Measurements from ENCODE around the gene KRT3. TPM values are rescaled to one million over a fixed set of nuclear protein-coding genes. Genes with fewer than 3 reads are reported as not detected.
"Not testable (repeated sequence)": the region's sequence is repeated elsewhere in the genome, so short reads cannot be mapped to it uniquely, and the experiment has no call there.

Gene KRT3
- polyA plus RNA-seq, 3 donors, result not detected

- Histone ChIP-seq H2AFZ (ENCODE audit: insufficient read depth, low read depth, low read length, poor library complexity, severe bottlenecking) (no peak overlapping the region), H3K36me3 (replicated peaks in 1 of 2; ENCODE audit: control insufficient read depth in 1 of 2, insufficient read depth in 2 of 2, low read length in 2 of 2) (no peaks in the 10 kb centered on the region), H3K4me1 (ENCODE audit: control insufficient read depth in 1 of 2, insufficient read depth in 2 of 2, low read length in 2 of 2) (no peaks in the 10 kb centered on the region), H3K4me3 (replicated peaks in 1 of 3; ENCODE audit: low read depth in 2 of 3, low read length in 3 of 3) (no peak overlapping the region), H3K27me3 (ENCODE audit: control insufficient read depth in 2 of 2, insufficient read depth in 2 of 2, low read length in 2 of 2) (no peaks in the 10 kb centered on the region), H3K27ac (ENCODE audit: low read depth in 1 of 2, low read length in 2 of 2) (no peak overlapping the region), H4K20me1 (ENCODE audit: insufficient read depth, low read length) (no peaks in the 10 kb centered on the region), H3K9me3 (replicated peaks in 1 of 2; ENCODE audit: control insufficient read depth in 1 of 2, insufficient read depth in 1 of 2, low read length in 2 of 2) (no peaks in the 10 kb centered on the region), H3K9ac (ENCODE audit: insufficient read depth, low read length, poor library complexity, severe bottlenecking) (no peak overlapping the region), H3K4me2 (replicated peaks; ENCODE audit: extremely low read depth, low read length, poor library complexity, severe bottlenecking) (no peak overlapping the region), H3K79me2 (ENCODE audit: insufficient read depth, low read length) (no peaks in the 10 kb centered on the region)
- H3K27ac Mint-ChIP-seq, result no peak overlapping the region
- no peak for DNase-seq
- TF ChIP-seq CTCF (IDR thresholded peaks at IDR 0.05), result no peak
- WGBS (ENCODE audit: insufficient coverage), result 83% methylated on average over 2 of the region's 2 CpGs
- no peaks in the 10 kb centered on the region for H3K4me1 Mint-ChIP-seq
- H3K4me3 Mint-ChIP-seq, result no peak overlapping the region
- intact Hi-C loops (cut with micrococcal nuclease), result no loop called here
- peaks cover 8 to 19% (median 14%) of the 10 kb centered on the region in 3 donors for H3K27me3 Mint-ChIP-seq (ENCODE audit: low read depth in 3 of 3)
- peaks cover 0 to 5% (median 0%) of the 10 kb centered on the region in 7 donors for H3K9me3 Mint-ChIP-seq
- H3K36me3 Mint-ChIP-seq, result no peaks in the 10 kb centered on the region
These were observed 43.4 kb downstream of the KRT3 start for GRCh38 chr12:52752516-52752915.

- Mint-ChIP-seq H3K9me3 (peaks cover 0 to 7% (median 0%) of the 10 kb centered on the region in 7 donors), H3K36me3 (no peaks in the 10 kb centered on the region), H3K4me3 (peak overlapping the region in 1 of 2 donors; percentile 40), H3K4me1 (no peaks in the 10 kb centered on the region), H3K27ac (no peak overlapping the region), H3K27me3 (ENCODE audit: low read depth in 3 of 3) (peaks cover 11 to 19% (median 14%) of the 10 kb centered on the region in 3 donors)
- no peaks in the 10 kb centered on the region for H3K79me2 ChIP-seq (ENCODE audit: insufficient read depth, low read length)
- H4K20me1 ChIP-seq (ENCODE audit: insufficient read depth, low read length), result no peaks in the 10 kb centered on the region
- TF ChIP-seq CTCF (IDR thresholded peaks at IDR 0.05), result no peak
- no peak for DNase-seq
- no peaks in the 10 kb centered on the region for H3K27me3 ChIP-seq (ENCODE audit: control insufficient read depth in 2 of 2, insufficient read depth in 2 of 2, low read length in 2 of 2)
- H2AFZ ChIP-seq (ENCODE audit: insufficient read depth, low read depth, low read length, poor library complexity, severe bottlenecking), result no peak overlapping the region
- no peaks in the 10 kb centered on the region for H3K4me1 ChIP-seq (ENCODE audit: control insufficient read depth in 1 of 2, insufficient read depth in 2 of 2, low read length in 2 of 2)
- no peak overlapping the region for H3K4me2 ChIP-seq (replicated peaks; ENCODE audit: extremely low read depth, low read length, poor library complexity, severe bottlenecking)
- H3K9ac ChIP-seq (ENCODE audit: insufficient read depth, low read length, poor library complexity, severe bottlenecking), result no peak overlapping the region
- no peak overlapping the region for H3K27ac ChIP-seq (ENCODE audit: low read depth in 1 of 2, low read length in 2 of 2)
- intact Hi-C loops (cut with micrococcal nuclease), result no loop called here
- no peaks in the 10 kb centered on the region for H3K36me3 ChIP-seq (replicated peaks in 1 of 2; ENCODE audit: control insufficient read depth in 1 of 2, insufficient read depth in 2 of 2, low read length in 2 of 2)
- H3K9me3 ChIP-seq (replicated peaks in 1 of 2; ENCODE audit: control insufficient read depth in 1 of 2, insufficient read depth in 1 of 2, low read length in 2 of 2), result no peaks in the 10 kb centered on the region
- no peak overlapping the region for H3K4me3 ChIP-seq (replicated peaks in 1 of 3; ENCODE audit: low read depth in 2 of 3, low read length in 3 of 3)
These were observed 44.1 kb downstream of the KRT3 start for GRCh38 chr12:52751795-52752194.

GRCh38 chr12:52750532-52750931, 45.4 kb downstream of the KRT3 start:
- H2AFZ ChIP-seq (ENCODE audit: insufficient read depth, low read depth, low read length, poor library complexity, severe bottlenecking); H3K9ac ChIP-seq (ENCODE audit: insufficient read depth, low read length, poor library complexity, severe bottlenecking); H3K79me2 ChIP-seq (ENCODE audit: insufficient read depth, low read length); H4K20me1 ChIP-seq (ENCODE audit: insufficient read depth, low read length); H3K4me3 ChIP-seq (replicated peaks in 1 of 3; ENCODE audit: low read depth in 2 of 3, low read length in 3 of 3); H3K36me3 ChIP-seq (replicated peaks in 1 of 2; ENCODE audit: control insufficient read depth in 1 of 2, insufficient read depth in 2 of 2, low read length in 2 of 2); H3K4me3 Mint-ChIP-seq; H3K36me3 Mint-ChIP-seq; H3K4me2 ChIP-seq (replicated peaks; ENCODE audit: extremely low read depth, low read length, poor library complexity, severe bottlenecking); H3K4me1 ChIP-seq (ENCODE audit: control insufficient read depth in 1 of 2, insufficient read depth in 2 of 2, low read length in 2 of 2); intact Hi-C loops (cut with micrococcal nuclease); H3K27me3 ChIP-seq (ENCODE audit: control insufficient read depth in 2 of 2, insufficient read depth in 2 of 2, low read length in 2 of 2); H3K27ac Mint-ChIP-seq; H3K4me1 Mint-ChIP-seq; H3K9me3 ChIP-seq (replicated peaks in 1 of 2; ENCODE audit: control insufficient read depth in 1 of 2, insufficient read depth in 1 of 2, low read length in 2 of 2); H3K27ac ChIP-seq (ENCODE audit: low read depth in 1 of 2, low read length in 2 of 2); H3K9me3 Mint-ChIP-seq; DNase-seq: not testable (repeated sequence)
- peaks cover 13 to 22% (median 16%) of the 10 kb centered on the region in 3 donors for H3K27me3 Mint-ChIP-seq (ENCODE audit: low read depth in 3 of 3)
- WGBS (ENCODE audit: insufficient coverage), result no CpG with 5 or more reads among the region's 3 CpGs
